ENCODE results near the gene IFT20.
A peak's percentile ranks its signal among the peaks of the same experiment; 100 is the strongest.

The IFT20 gene

GRCh38 chr17:28372203-28372944, 37.1 kb upstream of the IFT20 start:
- no peak for TF ChIP-seq CTCF (IDR thresholded peaks at IDR 0.05; ENCODE audit: control insufficient read depth, insufficient read depth, low read depth, low read length, missing control alignments)
- peak overlapping the region; percentile 85 for H3K4me3 ChIP-seq (ENCODE audit: control insufficient read depth, low read depth, low read length)
- no peak for DNase-seq (ENCODE audit: low read depth)

- H3K4me3 ChIP-seq (ENCODE audit: control insufficient read depth, low read depth, low read length), result peak within 1 kb of the TSS; percentile 85
- TF ChIP-seq CTCF (IDR thresholded peaks at IDR 0.05; ENCODE audit: control insufficient read depth, insufficient read depth, low read depth, low read length, missing control alignments), result no peak
- DNase-seq (ENCODE audit: low read depth), result peak; percentile 46
Measured at GRCh38 chr17:28371245-28372202, 36.3 kb upstream of the IFT20 start, which contains the start of gene SARM1. Gene SARM1 (plus strand): TSS chr17:28371694. CDS start chr17:28372033, 339 bp downstream.

- H3K4me3 ChIP-seq (ENCODE audit: control insufficient read depth, low read depth, low read length), result no peak overlapping the region
- DNase-seq (ENCODE audit: low read depth), result no peak
- no peak for TF ChIP-seq CTCF (IDR thresholded peaks at IDR 0.05; ENCODE audit: control insufficient read depth, insufficient read depth, low read depth, low read length, missing control alignments)
Measured at GRCh38 chr17:28370744-28371103, 35.5 kb upstream of the IFT20 start.

GRCh38 chr17:28370035-28370743, 34.9 kb upstream of the IFT20 start, which contains the start of gene VTN:
Gene VTN (minus strand): TSS chr17:28370307. CDS start chr17:28370203, 104 bp downstream.
- H3K4me3 ChIP-seq (ENCODE audit: control insufficient read depth, low read depth, low read length), result peak within 1 kb of the TSS; percentile 85
- peak; percentile 31 for DNase-seq (ENCODE audit: low read depth)
- TF ChIP-seq CTCF (IDR thresholded peaks at IDR 0.05; ENCODE audit: control insufficient read depth, insufficient read depth, low read depth, low read length, missing control alignments), result no peak

- TF ChIP-seq CTCF (IDR thresholded peaks at IDR 0.05; ENCODE audit: control insufficient read depth, insufficient read depth, low read depth, low read length, missing control alignments), result no peak
- no peak for DNase-seq (ENCODE audit: low read depth)
- no peak overlapping the region for H3K4me3 ChIP-seq (ENCODE audit: control insufficient read depth, low read depth, low read length)
Measured at GRCh38 chr17:28369684-28370034, 34.4 kb upstream of the IFT20 start.

All from AG09309 (cell line).